Stomach (tissue), 4 donors: ENCODE data around the gene LDHD.

Experiments
- POLR2A ChIP-seq, 4 donors: fragments of 450-650 bp; IDR thresholded peaks; one replicate each; pipeline ENCODE4 v1.6.1; 2016; ENCODE audit warnings: antibody characterized with exemption in 4 of 4, control low read depth in 2 of 4, mild to moderate bottlenecking in 1 of 4, moderate library complexity in 1 of 4
- TF ChIP-seq, protein P1 (sequence below), 7 experiments: fragments of 450-650 bp in 4 of 7; fragments of 200-600 bp in 3 of 7; sonication (generic) in 3 of 7; IDR thresholded peaks; one replicate each; pipeline ENCODE4 v1.5.1; 2016 to 2019; ENCODE audit warnings: antibody characterized with exemption in 7 of 7, control low read depth in 2 of 7, mild to moderate bottlenecking in 1 of 7

DNA sequence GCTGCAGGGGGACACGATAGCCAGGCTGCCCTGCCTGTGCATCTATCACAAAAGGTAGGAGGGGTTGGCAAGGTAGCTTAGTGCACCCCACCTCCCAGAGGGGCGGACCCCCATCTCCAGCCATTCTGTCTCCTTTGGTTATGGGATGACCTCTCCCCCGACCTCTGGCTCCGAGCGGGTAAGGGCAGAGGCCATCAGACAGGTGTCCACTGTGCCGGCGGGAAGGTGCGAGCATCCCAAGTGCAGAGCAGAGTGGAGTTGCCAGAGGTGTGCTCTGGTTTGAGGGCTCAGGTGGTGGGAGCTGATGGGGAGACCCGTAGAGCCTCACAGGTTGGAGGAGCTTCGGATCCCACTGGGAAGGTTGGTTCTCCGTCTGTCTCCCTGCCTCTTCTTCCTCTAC, 11.7 kb downstream of the LDHD start:
- TF ChIP-seq, protein P1, sequence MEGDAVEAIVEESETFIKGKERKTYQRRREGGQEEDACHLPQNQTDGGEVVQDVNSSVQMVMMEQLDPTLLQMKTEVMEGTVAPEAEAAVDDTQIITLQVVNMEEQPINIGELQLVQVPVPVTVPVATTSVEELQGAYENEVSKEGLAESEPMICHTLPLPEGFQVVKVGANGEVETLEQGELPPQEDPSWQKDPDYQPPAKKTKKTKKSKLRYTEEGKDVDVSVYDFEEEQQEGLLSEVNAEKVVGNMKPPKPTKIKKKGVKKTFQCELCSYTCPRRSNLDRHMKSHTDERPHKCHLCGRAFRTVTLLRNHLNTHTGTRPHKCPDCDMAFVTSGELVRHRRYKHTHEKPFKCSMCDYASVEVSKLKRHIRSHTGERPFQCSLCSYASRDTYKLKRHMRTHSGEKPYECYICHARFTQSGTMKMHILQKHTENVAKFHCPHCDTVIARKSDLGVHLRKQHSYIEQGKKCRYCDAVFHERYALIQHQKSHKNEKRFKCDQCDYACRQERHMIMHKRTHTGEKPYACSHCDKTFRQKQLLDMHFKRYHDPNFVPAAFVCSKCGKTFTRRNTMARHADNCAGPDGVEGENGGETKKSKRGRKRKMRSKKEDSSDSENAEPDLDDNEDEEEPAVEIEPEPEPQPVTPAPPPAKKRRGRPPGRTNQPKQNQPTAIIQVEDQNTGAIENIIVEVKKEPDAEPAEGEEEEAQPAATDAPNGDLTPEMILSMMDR (IDR thresholded peaks at IDR 0.05): no peak
- no peak for TF ChIP-seq POLR2A (IDR thresholded peaks at IDR 0.05)
